Neutrophil (primary cell): Measurements from ENCODE around the gene GCGR.

ENCODE experiments used
- H3K27ac ChIP-seq: fragments of 200-600 bp; sonication (generic); 2 replicates; pipeline ENCODE4 v1.5.1; 2016; ENCODE audit warnings: mild to moderate bottlenecking, moderate library complexity
- H3K27me3 ChIP-seq: fragments of 200-600 bp; sonication (generic); 2 replicates; pipeline ENCODE4 v1.6.0; 2016; ENCODE audit warnings: mild to moderate bottlenecking
- H3K36me3 ChIP-seq: fragments of 200-600 bp; sonication (generic); 2 replicates; pipeline ENCODE4 v1.5.1; 2017
- H3K4me1 ChIP-seq, 2 experiments: fragments of 200-600 bp in 1 of 2; sonication (generic) in 1 of 2; 1 replicate in 1 of 2; 2 replicates in 1 of 2; pipeline versions ENCODE4 v1.5.1 to v1.6.1; 2013 to 2016; ENCODE audit warnings: low read depth in 1 of 2, low read length in 1 of 2, mild to moderate bottlenecking in 1 of 2, moderate library complexity in 1 of 2; ENCODE audit not compliant: control insufficient read depth in 1 of 2, insufficient read depth in 1 of 2
- H3K4me3 ChIP-seq, 2 experiments: fragments of 200-600 bp in 1 of 2; sonication (generic) in 1 of 2; 1 replicate in 1 of 2; 2 replicates in 1 of 2; pipeline ENCODE4 v1.5.1; 2013 to 2016; ENCODE audit warnings: low read depth in 1 of 2, low read length in 1 of 2, mild to moderate bottlenecking in 1 of 2, moderate library complexity in 1 of 2
- H3K9me3 ChIP-seq: fragments of 200-600 bp; sonication (generic); 2 replicates; pipeline ENCODE4 v1.5.1; 2016
- TF ChIP-seq, protein P1 (sequence below): fragments of 200-600 bp; sonication (generic); IDR thresholded peaks from 2 replicates; pipeline ENCODE4 v1.5.1; 2016; ENCODE audit warnings: antibody characterized with exemption

The GCGR gene

DNA sequence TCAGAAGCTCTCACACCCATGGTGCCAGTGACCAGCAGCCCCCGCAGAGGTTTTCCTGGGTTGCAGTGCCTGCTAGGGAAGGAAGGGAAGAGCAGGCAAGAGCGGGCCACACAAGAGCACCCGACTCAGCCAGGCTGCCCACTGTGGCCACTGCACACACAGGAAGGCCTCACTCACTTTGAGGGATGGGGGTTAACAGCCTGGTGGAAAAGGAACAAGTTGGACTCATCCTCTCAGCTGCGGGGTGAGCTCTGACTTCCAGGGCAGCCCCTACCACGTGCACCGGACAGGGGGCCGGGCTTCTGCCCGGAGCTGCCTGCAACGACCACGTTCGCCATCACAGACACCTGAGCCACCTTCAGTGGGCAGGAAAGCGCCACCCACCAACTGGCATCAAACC lies 48.3 kb downstream of the GCGR start:
- no peaks in the 10 kb centered on the region for H3K9me3 ChIP-seq
- TF ChIP-seq, protein P1, sequence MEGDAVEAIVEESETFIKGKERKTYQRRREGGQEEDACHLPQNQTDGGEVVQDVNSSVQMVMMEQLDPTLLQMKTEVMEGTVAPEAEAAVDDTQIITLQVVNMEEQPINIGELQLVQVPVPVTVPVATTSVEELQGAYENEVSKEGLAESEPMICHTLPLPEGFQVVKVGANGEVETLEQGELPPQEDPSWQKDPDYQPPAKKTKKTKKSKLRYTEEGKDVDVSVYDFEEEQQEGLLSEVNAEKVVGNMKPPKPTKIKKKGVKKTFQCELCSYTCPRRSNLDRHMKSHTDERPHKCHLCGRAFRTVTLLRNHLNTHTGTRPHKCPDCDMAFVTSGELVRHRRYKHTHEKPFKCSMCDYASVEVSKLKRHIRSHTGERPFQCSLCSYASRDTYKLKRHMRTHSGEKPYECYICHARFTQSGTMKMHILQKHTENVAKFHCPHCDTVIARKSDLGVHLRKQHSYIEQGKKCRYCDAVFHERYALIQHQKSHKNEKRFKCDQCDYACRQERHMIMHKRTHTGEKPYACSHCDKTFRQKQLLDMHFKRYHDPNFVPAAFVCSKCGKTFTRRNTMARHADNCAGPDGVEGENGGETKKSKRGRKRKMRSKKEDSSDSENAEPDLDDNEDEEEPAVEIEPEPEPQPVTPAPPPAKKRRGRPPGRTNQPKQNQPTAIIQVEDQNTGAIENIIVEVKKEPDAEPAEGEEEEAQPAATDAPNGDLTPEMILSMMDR: no peak
- peaks cover 1 to 3% of the 10 kb centered on the region in 2 experiments for H3K4me1 ChIP-seq
- H3K4me3 ChIP-seq: no peak overlapping the region
- no peaks in the 10 kb centered on the region for H3K27me3 ChIP-seq
- H3K36me3 ChIP-seq: peaks cover 72% of the 10 kb centered on the region
- no peak overlapping the region for H3K27ac ChIP-seq

DNA sequence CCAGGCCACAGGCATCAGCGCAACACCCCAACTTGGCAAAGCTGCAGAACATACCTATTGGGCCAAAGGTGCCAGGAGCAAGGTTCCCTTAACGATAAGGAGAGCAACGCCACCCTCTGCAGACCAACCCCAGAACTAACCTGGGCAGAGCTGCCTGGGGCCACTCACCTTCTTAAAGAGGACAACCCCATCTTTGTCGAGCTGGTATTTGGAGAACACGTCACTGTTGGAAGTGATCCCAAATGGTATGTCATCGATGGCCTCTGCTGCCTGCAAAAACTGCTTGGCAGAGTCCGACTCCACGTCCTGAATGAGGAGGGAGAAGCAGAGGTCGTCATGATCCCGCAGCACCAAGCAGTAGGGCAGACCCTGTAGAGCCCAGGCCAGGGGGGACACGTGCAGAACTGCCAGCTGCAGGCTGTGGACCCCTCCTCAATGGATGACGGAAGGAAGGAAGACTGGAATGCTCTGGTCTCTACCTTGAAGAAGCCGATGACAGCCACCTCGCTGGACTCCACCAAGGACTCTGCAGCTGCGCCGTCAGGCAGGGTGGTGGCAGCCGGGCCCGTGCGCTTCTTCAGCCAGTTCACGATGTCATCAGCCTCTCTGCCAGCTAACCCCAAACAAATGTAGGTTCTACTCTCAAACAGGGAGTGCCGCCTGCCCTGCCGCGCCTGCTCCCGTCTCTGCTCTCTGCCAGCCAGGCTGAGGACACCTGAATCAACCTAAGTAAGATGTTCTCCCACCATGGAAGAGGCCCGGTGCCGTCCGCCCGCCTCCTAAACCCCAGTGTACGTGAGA lies 51.2 kb downstream of the GCGR start:
- no peaks in the 10 kb centered on the region for H3K27me3 ChIP-seq
- TF ChIP-seq, protein P1: no peak
- H3K27ac ChIP-seq: no peak overlapping the region
- H3K9me3 ChIP-seq: no peaks in the 10 kb centered on the region
- peaks cover 28 to 31% of the 10 kb centered on the region in 2 experiments for H3K4me1 ChIP-seq
- no peak overlapping the region for H3K4me3 ChIP-seq
- H3K36me3 ChIP-seq: peaks cover 64% of the 10 kb centered on the region

DNA sequence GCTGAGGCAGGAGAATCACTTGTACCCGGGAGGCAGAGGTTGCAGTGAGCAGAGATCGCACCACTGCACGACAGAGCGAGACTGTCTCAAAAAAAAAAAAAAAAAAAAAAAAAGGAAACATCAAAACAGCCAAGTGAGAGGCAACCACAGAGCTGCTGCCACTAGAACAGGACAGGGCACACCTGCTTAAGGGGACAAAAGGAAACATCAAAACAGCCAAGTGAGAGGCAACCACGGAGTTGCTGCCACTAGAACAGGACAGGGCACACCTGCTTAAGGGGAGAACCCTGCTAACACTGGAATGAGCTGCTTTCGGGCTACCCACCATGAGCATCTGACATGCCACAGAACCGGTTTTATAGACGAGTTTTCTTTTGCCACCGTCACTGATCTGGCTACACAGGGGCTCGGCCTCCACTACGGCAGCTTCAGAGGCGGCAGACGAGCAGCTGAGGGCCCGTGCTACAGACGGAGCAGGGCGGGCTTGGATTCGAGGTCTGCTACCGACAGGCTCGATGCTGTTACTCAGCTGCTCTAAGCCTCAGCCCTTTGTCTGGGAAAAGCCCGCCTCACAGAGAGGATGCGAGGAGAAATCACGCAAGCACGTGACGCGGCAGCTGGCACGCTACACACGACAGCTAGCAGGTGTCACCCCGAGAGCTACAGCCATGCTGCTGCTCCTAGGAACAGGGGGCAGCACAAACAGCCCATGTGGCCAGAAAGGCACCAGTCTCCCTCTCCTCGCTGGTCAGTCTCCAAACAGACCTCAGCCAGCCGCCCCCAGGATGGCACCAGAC lies 54.4 kb downstream of the GCGR start:
- H3K4me3 ChIP-seq: peak overlapping the region; percentile 81 to 95

DNA sequence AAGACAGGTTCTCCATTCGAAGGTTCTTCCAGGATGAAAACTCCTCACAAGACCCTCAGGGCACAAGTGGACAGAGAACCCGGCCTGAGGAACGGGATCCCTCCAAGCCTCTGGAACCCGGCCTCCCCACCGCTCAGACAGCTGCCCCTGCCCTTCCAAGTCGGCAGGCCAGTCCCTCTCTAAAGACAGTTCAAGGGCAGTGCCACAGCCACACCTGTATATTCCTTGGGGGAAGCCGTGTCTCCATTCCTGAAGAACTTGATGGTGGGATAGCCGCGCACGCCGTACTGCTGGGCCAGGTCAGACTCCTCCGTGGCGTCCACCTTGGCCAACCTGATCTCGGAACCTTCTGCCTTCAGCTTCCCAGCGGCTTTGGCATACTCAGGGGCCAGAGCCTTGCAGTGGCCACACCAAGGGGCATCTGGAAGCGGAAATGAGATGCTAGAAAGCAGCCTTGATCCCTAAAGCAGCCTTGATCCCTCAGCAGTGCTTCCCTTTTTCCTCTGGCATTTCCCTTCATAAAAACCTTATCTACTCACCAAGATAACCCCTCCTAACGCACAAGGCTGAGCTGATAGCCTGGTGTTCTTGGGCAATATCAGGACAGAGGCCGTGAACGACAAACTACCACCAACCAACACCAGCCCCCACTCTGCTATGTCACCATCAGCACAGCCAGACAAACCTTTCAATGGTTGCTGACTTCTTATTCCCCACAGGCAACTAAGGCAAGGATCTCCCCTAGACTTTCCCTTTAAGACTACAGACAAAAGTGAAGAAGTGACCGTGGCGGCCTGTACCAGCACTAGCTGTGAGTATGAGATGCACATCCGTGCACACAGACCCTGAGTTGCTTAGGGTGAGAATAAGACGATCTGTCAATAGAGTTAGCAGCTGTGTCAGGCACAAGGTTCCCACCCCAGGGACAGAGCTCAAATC lies 55.3 kb downstream of the GCGR start:
- H3K4me1 ChIP-seq: peaks cover 59 to 64% of the 10 kb centered on the region in 2 experiments
- H3K36me3 ChIP-seq: peaks cover 27% of the 10 kb centered on the region

More for the DNA sequence above, 54.4 kb downstream of the GCGR start:
- peaks cover 36% of the 10 kb centered on the region for H3K36me3 ChIP-seq
- no peaks in the 10 kb centered on the region for H3K27me3 ChIP-seq
- H3K4me1 ChIP-seq: peaks cover 50 to 56% of the 10 kb centered on the region in 2 experiments
- TF ChIP-seq, protein P1: no peak
- H3K27ac ChIP-seq: peak overlapping the region; percentile 96
- H3K9me3 ChIP-seq: no peaks in the 10 kb centered on the region

More for the DNA sequence above, 55.3 kb downstream of the GCGR start:
- peak overlapping the region; percentile 96 for H3K27ac ChIP-seq
- no peaks in the 10 kb centered on the region for H3K9me3 ChIP-seq
- H3K27me3 ChIP-seq: no peaks in the 10 kb centered on the region
- TF ChIP-seq, protein P1: no peak
- H3K4me3 ChIP-seq: peak overlapping the region; percentile 81 to 95
